Activated CD8-positive, alpha-beta memory T cell treated with anti-CD3 and anti-CD28 coated beads, Interleukin-2, amount 50 U/mL, for 24 hours (primary cell): ENCODE measurements around the gene RAB6A.
"Not testable (repeated sequence)": the region's sequence is repeated elsewhere in the genome, so short reads cannot be mapped to it uniquely, and the experiment has no call there.

ENCODE experiments used
- DNase-seq: peaks from one replicate; pipeline ENCODE4 v3.0.0-alpha.2; 2020; ENCODE audit errors: extremely low read depth

The RAB6A gene

GRCh38 chr11:73726825-73727224 is 34.0 kb downstream of the RAB6A start:
- no peak for DNase-seq

- DNase-seq: no peak
These were observed 43.7 kb downstream of the RAB6A start for GRCh38 chr11:73717136-73717535.

GRCh38 chr11:73716153-73717056 is 44.5 kb downstream of the RAB6A start:
- DNase-seq: no peak

- DNase-seq: no peak
These were observed 45.3 kb downstream of the RAB6A start for GRCh38 chr11:73715541-73715940.

- DNase-seq: no peak
These were observed 49.9 kb downstream of the RAB6A start for GRCh38 chr11:73710964-73711363.

- no peak for DNase-seq
These were observed 55.8 kb downstream of the RAB6A start for GRCh38 chr11:73705053-73705452.

- no peak for DNase-seq
These were observed 66.9 kb downstream of the RAB6A start for GRCh38 chr11:73693899-73694525.

GRCh38 chr11:73680687-73681086 is 80.2 kb downstream of the RAB6A start:
- DNase-seq: no peak

GRCh38 chr11:73676552-73676951 is 84.3 kb downstream of the RAB6A start:
- not testable (repeated sequence) for DNase-seq

- DNase-seq: no peak
These were observed 89.2 kb downstream of the RAB6A start for GRCh38 chr11:73671701-73672100.

- no peak for DNase-seq
These were observed 90.1 kb downstream of the RAB6A start for GRCh38 chr11:73670808-73671207.

- no peak for DNase-seq
These were observed 93.0 kb downstream of the RAB6A start for GRCh38 chr11:73667891-73668290.

GRCh38 chr11:73664877-73665276 is 96.0 kb downstream of the RAB6A start:
- DNase-seq: no peak

GRCh38 chr11:73663604-73664495 is 97.0 kb downstream of the RAB6A start:
- no peak for DNase-seq

GRCh38 chr11:73662445-73663157 is 98.3 kb downstream of the RAB6A start:
- no peak for DNase-seq

GRCh38 chr11:73661035-73661628 is 99.7 kb downstream of the RAB6A start:
- peak; percentile 63 for DNase-seq

- no peak for DNase-seq
These were observed 100.3 kb downstream of the RAB6A start for GRCh38 chr11:73660497-73661034.

GRCh38 chr11:73659961-73660360 is 100.9 kb downstream of the RAB6A start:
- DNase-seq: no peak

GRCh38 chr11:73656985-73657384 is 103.9 kb downstream of the RAB6A start:
- no peak for DNase-seq

GRCh38 chr11:73655686-73656085 is 105.2 kb downstream of the RAB6A start:
- no peak for DNase-seq

- no peak for DNase-seq
These were observed 106.3 kb downstream of the RAB6A start for GRCh38 chr11:73654482-73655021.
